Limb (tissue), 2 donors: ENCODE data around the gene PTPRCAP.
"Not testable (repeated sequence)": the region's sequence is repeated elsewhere in the genome, so short reads cannot be mapped to it uniquely, and the experiment has no call there.

Experiments used
- DNase-seq, 2 donors: peaks; one replicate each; pipeline ENCODE4 v3.0.0-alpha.2; 2016; ENCODE audit errors: extremely low spot score in 2 of 2

Gene PTPRCAP

DNA sequence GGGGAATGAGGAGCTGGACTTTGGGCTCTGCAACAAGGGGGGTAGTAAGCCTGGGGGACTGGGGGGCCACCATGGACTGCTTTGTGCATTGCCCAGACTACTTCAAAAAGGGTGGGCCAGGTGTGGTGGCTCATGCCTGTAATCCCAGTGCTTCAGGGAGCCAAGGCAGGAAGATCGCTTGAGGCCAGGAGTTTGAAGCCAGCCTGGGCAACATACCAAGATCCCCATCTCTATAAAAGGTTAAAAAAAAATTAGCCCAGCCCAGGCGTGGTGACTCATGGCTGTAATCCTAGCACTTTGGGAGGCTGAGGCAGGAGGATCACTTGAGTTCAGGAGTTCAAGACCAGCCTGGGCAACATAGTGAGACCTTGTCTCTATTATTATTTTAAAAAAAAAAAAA, 28.0 kb upstream of the PTPRCAP start:
- DNase-seq, result not testable (repeated sequence)

DNA sequence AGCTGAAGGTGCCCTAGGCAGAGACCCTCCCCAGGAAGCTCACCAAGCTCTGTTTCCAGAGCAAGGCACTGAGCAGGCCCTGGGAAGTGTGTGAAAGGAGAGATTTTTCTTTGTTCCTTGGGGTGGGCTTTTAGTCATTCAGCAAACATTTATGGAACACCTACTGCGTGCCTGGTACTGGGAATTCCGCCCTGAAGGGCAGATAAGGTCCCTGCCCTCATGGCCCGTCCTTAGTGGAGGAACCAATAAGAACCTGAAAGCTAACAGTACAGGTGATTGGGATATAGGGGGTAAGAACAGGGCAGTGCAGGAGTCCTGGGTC, 27.7 kb upstream of the PTPRCAP start:
- no peak for DNase-seq

DNA sequence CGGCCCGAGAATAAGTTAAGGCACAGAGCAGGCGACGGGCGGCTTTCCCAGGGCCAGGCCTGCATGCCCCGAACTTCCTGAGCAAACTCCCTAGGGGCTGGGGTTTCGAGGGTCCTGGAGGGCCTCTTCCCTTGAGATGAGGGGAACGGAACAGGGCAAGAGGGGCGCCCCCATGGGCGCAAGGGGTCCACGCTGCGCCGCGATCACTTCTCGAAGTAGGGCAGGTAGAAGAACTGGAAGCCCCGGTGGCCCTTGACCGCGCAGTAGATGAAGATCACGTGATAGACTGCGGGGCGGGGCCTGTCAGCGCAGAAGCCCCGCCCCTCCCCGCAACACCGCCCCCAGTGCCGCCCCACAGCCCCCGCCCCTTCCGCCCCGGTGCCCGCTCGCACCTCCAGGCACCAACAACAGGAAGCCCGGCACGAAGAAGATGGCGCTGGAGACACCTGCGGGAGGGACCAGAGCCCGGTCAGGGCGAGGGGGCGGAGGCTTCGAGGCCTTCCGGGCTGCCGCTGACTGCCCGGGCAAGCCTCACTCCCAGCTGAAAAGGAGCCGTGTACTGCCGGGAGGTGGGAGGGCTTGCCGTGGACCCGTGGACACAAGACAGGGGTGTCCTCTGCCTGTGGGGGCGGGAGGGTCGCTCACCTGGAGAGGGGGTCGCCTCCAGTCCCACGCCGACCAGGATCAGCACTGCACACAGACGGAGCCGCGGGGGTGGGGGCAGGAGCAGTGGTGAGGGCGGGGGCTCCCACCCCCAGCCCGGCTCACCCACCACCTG, 27.1 kb upstream of the PTPRCAP start:
- peak; percentile 64 to 90 for DNase-seq

DNA sequence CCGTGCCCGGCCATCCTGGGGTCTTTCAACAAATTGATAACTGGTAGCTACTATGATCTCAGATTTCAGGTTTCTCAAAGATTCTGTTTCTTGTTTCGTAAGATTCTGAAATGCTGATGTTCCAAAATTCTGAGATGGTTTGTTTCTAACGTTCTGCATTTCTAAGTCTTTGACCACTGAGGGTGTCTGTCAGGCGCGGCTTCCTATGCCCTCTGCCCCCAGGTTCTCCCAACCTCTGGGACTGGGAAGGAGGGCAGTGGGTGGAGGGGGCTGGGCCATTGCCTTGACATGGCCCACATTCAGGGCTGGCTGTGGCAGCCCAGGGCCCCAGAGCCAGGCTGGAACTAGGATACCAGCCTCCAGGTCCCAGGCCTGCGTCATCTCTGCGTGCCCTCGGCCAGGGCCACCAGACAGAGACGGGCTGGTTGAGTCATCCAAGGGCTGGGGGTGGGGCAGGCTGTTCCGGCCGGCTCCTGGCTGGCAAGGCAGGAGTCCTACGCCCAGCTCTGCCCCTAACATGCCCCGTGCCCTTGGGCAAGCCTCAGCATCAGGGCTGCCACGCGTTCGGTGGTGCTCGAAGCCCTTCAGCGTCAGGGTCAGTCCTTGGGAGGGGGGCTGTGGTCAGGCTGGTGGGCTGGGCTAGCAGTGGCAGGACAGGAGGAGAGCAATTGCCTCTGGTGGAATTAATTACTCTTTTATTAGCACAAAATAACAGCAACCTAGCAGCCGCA, 26.4 kb upstream of the PTPRCAP start:
- no peak for DNase-seq

DNA sequence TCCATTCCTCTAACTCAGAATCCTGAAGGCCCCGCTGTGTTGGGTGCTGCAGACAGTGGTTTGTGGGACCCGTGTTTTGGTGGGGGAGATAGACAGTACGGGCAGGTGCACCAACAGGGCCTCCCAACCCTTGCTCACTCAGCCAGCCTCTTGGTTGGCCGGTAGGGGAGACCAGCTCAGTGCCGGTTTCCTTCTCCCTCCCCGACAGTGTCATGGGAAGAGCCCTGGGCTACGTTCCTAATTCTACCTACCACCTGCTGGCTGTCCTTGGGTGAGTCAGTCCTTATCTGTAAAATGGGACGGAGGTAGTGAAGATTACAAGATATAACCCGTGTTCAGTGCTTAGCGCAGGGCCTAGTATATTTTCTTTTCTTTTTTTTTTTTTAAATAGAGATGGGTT, 25.7 kb upstream of the PTPRCAP start:
- no peak for DNase-seq

DNA sequence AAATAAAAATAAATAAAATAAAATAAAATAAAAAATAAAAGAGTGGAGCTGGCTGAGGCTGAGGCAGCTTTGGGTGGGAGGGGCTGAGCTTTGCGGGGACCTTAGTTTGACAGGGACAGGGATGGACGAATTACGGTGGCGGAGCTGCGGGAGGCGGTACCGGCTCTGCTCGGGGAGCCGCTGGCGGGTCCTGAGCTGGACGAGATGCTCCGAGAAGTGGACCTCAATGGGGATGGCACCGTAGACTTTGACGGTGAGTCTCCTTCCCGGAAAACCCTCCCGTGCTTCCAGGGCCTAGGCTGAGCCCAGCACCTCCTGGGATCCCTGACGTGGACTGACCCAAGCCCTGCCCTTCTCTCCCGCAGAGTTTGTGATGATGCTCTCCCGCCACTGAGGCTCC, 20.8 kb upstream of the PTPRCAP start:
- DNase-seq, result no peak

DNA sequence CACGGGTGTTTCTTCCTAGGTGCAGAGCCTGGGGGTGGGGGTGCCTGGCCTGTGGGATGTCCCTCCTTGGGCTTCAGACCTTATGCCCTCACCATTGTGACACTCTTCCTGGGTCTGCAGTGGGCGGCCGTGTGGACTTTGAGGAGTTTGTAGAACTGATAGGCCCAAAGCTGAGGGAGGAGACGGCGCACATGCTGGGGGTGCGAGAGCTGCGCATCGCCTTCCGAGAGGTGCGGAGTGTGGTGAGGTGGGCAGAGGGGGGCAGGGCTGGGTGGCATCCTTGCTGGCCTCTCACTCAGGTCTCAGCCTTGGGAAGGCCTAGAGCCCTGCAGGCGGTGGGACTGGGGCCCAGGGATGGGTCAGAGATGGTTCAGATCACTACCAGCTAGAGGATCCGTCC, 20.0 kb upstream of the PTPRCAP start:
- no peak for DNase-seq

DNA sequence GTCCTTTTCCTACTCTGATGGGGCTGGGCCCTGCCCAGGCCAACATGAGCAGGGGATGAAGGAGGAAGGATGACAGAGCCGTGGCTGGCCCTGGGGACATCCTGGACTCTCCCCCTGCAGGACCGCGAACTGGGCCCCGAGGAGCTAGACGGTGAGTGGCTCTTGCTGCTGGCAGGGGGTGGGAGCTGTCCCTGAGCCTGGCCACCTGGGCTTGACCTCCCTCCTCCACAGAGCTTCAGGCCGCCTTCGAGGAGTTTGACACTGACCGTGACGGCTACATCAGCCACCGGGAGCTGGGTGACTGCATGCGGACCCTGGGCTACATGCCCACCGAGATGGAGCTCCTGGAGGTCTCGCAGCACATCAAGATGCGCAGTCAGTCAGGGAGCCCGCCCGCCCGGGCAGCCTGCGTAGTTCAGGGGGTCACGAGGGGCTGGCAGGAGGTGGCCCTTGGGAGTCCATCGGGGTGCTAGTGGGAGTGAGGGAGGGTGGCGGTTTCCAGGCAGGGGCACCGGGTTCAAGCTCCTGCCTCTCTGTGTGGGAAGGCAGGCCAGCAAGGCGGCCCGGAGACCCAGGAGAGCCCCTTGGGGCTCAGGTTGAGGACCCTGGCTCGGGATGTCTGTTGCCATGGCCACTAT, 18.7 kb upstream of the PTPRCAP start:
- no peak for DNase-seq

DNA sequence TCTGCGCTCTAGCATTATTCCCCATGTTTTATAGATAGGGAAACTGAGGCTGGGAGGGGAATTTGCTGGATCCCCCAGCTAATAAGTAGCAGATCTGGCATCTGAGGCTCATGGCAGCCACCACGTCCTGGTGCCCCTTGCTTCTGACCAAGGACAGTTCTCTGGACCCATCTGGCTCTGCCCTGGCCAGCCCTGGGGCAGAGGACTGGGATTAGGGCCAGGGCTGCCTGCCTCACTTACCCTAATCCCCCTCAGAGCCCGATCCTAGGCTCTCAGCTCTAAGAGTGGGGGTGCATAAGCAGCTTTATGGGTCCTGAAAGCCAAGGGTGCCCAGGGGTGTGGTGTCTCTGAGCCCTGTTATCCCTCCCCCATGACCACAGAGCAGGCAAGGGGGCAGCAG, 17.6 kb upstream of the PTPRCAP start, which contains the start of gene CABP4:
Gene CABP4 (plus strand): TSS at position 301 of the 400 bp plus-strand sequence. CDS start 70 bp downstream, at position 371.
- no peak for DNase-seq

DNA sequence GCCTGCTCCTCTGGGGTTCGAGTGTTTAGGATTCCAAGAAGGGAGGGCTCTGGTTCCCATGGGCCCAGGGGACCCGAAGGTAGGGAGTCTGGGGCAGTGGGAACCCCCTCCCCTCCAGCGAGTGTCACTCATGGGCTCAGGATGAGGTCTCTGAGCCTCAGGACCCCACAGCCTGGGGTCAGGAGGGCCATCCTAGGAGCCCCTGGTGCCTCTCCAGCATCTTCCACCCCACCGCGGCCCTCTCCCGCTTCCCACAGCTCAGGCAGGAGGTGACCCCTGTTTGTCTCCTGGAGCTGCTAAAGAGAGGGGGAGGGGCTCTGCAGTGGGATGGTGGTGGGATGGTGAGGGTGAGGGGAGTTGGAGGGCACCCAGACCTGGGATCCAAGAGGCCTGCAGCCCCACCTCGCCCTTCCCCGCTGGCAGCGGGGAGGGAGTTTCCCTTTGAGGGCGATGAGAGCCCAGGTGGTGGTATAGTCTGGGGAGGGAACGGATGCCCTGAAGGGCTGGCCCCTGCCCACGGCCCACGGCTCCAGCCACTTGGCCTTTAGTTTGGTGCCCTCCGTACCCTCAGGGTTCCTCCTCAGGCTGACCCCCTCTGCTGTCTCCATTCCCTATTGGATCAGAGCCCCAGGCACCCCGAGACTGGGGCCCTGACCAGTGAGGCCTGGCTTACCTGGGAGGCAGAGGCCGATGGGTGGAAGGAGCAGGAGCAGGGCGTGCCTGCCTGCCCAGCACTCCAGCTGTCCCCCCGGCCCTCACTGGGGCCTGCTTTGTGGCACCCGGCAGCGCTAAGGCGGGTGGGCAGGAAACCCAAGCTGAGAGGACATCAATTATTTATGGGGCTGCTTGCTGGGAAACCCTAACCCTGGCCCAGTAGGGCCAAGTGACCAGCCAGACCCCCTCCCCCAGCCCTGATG, 16.6 kb upstream of the PTPRCAP start:
- DNase-seq, result no peak

DNA sequence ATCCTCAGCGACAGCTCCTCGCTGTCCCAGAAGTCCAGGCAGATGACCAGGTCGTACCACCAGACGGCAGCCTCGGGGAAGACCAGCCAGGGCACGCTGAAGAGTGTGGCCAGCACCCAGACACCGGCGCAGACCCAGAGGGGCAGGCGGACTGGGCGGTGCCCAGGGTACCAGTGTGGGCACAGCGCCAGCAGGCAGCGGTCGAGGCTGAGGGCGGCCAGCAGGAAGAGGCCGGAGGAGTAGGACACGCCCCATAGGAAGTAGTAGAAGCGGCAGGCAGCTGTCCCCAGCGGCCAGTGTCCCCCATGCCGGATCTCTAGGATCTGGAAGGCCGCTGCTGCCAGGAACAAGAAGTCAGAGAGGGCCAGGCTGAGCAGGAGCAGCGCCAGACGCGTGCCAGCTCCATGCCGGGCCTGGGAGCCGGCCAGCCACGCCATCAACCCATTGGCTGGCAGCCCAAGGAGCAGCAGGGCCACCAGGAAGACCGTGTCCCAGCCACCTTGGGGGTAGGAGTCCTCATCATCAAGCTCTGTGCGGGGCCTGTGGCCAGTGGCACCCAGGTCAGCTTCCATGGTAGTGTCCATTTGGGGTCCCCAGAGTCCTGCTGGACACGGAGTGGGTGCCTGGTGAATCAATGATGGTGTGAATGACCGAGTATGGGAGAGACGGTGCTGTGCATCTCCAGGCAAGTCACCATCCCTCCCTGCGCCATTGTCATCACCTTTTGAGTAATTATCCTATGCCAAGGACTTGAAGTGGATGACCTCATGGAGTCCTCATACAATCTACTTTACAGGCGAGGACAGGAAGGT, 14.9 kb upstream of the PTPRCAP start, which contains the start of gene GPR152:
Gene GPR152 (minus strand): TSS at position 589 of the 812 bp plus-strand sequence. CDS start 5 bp downstream, at position 584.
- no peak for DNase-seq

DNA sequence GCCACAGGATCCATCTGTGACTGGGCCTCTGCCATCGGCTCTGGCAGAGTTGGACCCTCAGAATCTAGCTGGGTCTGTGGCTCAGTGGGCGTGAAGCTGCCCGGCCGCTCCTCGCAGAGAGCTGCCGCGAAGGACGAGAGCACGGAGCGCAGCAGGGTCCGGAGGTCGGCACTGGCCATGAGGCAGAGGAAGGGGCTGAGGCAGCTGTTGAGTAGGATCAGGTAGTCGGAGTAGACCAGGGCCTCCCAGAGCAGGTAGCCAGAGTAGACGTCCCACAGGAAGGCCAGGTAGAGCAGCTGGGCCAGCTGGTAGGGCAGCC, 14.1 kb upstream of the PTPRCAP start:
- no peak for DNase-seq

DNA sequence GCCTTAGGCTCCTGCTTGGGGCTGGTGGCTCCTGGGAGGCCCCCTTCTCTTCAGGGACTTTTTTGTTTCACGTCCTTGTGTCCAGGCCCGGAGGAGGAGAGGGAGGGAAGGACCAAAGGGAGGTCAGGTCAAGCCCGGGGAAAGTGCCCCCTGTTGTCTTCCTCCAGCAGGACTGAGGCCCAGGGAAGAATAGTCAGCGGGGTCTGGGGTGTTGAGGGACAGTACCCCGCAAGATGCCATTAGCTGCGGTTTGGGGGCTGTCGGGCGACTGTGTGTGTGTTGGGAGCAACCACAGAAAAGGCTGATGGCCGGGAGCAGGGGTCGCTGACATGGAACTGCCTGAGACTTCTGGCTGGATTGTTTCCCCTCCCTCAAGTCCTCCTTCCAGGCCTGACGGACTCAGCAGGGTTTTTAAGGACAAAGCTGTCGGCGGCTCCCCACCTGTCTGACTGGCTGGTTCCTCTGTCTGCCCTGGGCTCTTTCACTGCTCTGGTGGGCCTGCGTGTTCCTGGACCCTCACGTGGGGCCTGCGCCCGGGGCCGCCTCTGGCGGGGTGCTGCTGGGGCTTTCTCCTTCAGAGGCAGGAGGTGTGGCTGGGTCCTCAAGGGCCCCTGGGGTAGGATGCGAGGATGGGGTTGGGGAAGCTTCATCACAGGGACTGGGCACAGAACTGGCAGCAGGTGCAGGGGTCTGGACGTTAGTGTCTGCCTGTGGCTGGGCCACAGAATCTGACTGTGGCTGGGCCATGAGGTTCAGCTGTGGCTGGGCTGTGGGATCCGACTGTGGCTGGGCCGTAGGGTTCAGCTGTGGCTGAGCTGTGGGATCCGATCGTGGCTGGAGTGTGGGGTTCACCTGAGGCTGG, 13.5 kb upstream of the PTPRCAP start:
- no peak for DNase-seq

DNA sequence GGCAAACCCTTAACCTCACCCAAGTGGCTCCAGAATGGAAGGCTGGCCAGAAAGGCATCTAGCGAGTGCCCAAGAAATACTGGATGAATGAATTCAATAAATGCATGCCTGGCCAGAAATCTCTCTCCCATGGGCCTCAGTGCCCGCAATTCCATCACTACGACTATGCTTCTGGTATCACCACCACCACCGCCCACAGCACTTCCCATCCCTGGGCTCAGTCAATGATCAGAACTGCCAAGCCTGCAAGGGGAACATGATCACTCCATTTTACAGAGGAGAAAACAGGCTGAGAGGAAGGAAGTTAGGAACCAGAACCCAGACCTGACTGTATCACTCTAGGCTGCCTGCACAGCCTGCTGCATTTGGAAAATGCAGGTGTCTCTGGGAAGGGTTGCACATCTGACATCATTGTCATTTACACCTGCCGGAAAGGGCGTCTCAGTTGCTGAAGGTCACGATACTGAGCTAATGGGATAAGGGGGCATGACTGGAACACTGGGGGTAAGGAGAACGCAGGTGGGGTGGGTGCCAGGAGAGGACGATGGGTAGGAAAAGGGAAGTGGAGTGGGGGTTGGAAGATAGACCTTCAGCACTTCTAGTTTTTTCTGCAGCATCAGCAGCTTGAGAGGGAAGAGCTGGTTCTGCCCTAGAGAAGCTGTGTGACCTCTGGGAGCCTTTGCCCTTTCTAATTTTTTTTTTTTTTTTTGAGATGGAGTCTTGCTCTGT, 11.8 kb upstream of the PTPRCAP start:
- DNase-seq, result no peak

DNA sequence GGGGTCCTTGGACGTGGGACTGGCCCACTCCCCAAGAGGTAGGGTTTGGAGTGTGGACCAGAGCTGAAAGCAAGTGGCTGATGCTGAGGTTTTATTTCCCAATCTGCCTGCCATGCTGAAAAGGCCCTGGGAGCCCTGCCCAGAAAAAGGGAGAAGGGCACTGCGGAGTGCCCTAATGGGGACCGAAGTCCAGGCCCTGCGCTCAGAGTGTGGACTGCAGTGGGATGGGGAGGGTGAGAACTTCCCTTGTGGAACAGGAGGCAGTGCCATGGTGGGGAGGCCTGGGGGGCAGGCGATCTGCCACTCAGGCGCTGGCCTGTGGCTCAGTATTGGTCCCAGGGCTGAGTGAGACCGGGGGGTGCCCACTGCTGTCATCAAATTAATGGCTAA, 10.7 kb upstream of the PTPRCAP start:
- DNase-seq, result no peak

DNA sequence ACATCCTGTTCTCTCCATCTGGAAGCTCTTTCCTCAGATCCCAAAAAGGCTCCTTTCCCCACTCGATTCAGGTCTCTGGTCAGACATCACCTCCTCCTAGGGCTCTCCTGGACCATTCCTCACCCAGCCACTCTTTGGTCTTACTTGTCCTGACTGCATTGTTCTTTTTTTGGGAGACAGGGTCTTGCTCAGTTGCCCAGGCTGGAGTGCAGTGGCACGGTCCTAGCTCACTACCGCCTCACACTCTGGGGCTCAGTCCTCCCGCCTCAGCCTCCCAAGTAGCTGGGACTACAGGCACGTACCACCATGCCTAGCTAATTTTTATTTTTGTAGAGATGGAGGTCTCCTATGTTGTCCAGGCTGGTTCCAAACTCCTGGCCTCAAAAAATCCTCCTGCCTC, 8.0 kb upstream of the PTPRCAP start:
- no peak for DNase-seq

DNA sequence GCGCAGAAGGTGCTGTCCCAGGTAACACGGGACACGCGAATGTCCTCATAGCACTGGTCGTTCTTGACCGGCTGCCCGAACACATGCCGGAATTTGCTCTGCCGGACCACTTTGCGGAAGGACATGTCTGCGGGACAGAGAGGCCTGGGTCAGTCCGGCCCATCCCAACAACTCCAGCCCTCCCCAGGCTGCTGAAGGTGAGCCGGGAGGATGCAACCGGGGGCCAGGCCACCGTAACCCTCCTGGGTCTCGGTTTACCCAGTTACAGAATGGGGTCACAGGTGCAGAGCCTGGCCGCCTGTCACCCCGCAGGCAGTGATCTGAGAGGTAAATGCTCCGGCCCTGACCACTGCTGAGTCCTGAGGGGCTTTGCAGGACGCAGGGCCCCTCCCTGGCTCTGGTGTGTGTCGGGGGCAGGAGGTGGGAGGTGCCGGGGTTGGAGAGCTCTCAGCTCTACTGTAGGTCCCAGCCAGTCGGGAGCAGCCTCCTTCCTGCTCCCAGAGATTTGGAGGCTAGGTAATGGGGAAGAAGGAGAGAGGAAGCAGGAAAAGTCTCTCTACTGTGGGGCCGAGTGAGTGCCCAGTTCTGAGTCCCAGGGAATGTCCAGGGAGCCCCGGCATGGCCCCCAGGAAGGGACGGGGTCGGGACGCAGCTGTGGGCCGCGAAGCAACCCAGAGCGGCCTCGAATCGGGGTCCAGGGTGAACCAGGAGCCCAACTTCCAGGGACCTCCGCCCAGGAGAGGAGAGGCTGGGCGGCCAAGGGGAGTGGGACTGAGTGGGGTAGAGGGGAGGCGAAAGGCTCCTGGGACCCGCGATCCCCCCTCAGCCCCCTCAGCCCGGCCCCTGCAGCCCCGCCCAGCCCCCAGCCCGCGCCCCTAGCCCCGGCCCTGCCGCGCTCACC, 5.3 kb upstream of the PTPRCAP start:
- peak in 1 of 2 donors; percentile 33 for DNase-seq

DNA sequence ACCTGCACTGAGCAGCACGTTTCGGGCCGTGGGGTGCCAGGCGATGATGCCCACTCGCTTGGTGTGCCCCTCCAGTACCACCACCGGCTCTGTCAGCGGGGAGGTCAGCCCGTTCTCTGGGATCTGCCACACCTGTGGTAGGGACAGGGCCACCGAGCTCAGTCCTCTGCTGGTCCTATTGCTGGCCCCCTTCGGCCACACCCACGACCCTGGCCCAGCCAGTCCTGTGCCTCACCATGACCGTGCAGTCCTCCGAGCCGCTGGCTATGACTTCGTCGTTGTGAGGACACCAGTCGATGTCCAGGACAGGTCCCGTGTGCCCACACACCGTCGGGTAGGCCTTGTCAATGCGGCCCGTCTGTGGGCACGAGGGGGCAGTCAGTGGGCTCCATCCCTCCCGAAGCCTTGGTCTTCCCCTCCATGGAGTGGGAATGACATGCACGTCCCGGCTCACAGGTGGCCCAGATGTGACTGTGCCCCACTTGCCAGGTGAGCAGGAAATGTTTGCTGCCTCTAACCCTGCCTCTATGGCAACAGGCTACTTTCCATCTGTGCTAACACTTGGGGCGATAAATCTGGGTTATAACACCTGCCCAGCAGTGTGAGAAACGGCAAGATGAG, 4.4 kb upstream of the PTPRCAP start:
- no peak for DNase-seq
